HCT116 (cell line): Measurements from ENCODE around the gene SESN3. TPM values are rescaled to one million over a fixed set of nuclear protein-coding genes. Genes with fewer than 3 reads are reported as not detected.

Experiments used
- ATAC-seq: fragments of 200-7000 bp; cut with Tn5 transposase; 2 replicates; pipeline ENCODE4 v1.9.1; 2020; ENCODE audit warnings: mild to moderate bottlenecking, moderate library complexity
- BruUV-seq: library from RNA; stranded (reverse); fragments of 400-500 nt; replicated peaks from 2 replicates; lab custom pipeline; 2021; lab: Mats Ljungman, UMichigan
- CTCF ChIA-PET: fragments of 300-600 bp; sonication (Branson Sonifier 250); formaldehyde crosslinking; loops from one replicate; lab custom pipeline; 2021; ENCODE audit warnings: antibody characterized with exemption; lab: Charles Lee
- POLR2A ChIA-PET: fragments of 300-600, 350-600 bp; sonication (Branson Sonifier 250); formaldehyde crosslinking; loops from one replicate; lab custom pipeline; 2021; ENCODE audit warnings: antibody characterized with exemption; lab: Charles Lee
- RAD21 ChIA-PET, 2 experiments: fragments of 300-600 bp; sonication (Branson Sonifier 250); formaldehyde crosslinking; loops; one replicate each; lab custom pipeline; 2023; ENCODE audit warnings: low total read pairs in 2 of 2; ENCODE audit not compliant: uncharacterized antibody in 2 of 2, unreplicated experiment in 2 of 2, low non-redundant PET in 1 of 2; lab: Charles Lee
- DNase-seq: peaks from one replicate; pipeline ENCODE4 v3.0.0-alpha.2; 2010; ENCODE audit warnings: low read depth, low spot score
- H2AFZ ChIP-seq: fragments of 200-600 bp; shearing (Covaris generic), sonication (generic); 2 replicates; pipeline ENCODE4 v1.6.1; 2017; ENCODE audit warnings: low read depth, mixed run types, mixed read lengths, antibody characterized with exemption, low read length; ENCODE audit not compliant: poor library complexity, severe bottlenecking
- H3K27ac ChIP-seq: 2 replicates; pipeline ENCODE4 v1.5.1; 2012; ENCODE audit warnings: low read depth, low read length
- H3K27me3 ChIP-seq: fragments of 200-600 bp; sonication (generic); 2 replicates; pipeline ENCODE4 v1.6.1; 2016; ENCODE audit warnings: mixed run types, low read length, mixed read lengths; ENCODE audit not compliant: insufficient read depth
- H3K36me3 ChIP-seq, 2 experiments: fragments of 200-500 bp in 1 of 2; fragments of 200-600 bp in 1 of 2; sonication (Bioruptor generic) in 1 of 2; sonication (generic) in 1 of 2; 2 replicates each; pipeline versions ENCODE4 v1.5.1 to v1.6.1; 2014 to 2016; ENCODE audit warnings: low read length in 2 of 2, inconsistent platforms in 1 of 2, mixed read lengths in 1 of 2, mixed run types in 1 of 2; ENCODE audit not compliant: insufficient read depth in 2 of 2, control insufficient read depth in 1 of 2
- H3K4me1 ChIP-seq, 2 experiments: fragments of 200-600 bp in 1 of 2; sonication (generic) in 1 of 2; 2 replicates each; pipeline versions ENCODE4 v1.5.1 to v1.6.1; 2012 to 2017; ENCODE audit warnings: low read length in 2 of 2, inconsistent platforms in 1 of 2, mild to moderate bottlenecking in 1 of 2, mixed read lengths in 1 of 2, mixed run types in 1 of 2, moderate library complexity in 1 of 2; ENCODE audit not compliant: insufficient read depth in 2 of 2, control insufficient read depth in 1 of 2
- H3K4me2 ChIP-seq: fragments of 200-600 bp; sonication (generic); 2 replicates; pipeline ENCODE4 v1.6.1; 2017; ENCODE audit warnings: mixed run types, low read length, mixed read lengths
- H3K4me3 ChIP-seq, 2 experiments: fragments of 200-600 bp in 1 of 2; sonication (generic) in 1 of 2; replicated peaks in 1 of 2; 2 replicates each; pipeline ENCODE4 v1.5.1; 2011 to 2016; ENCODE audit warnings: low read length in 2 of 2, control low read depth in 1 of 2, low read depth in 1 of 2, mild to moderate bottlenecking in 1 of 2, mixed read lengths in 1 of 2, mixed run types in 1 of 2
- H3K79me2 ChIP-seq: fragments of 200-600 bp; sonication (generic); 2 replicates; pipeline ENCODE4 v1.6.1; 2017; ENCODE audit warnings: mild to moderate bottlenecking, mixed run types, low read length, moderate library complexity, mixed read lengths; ENCODE audit not compliant: insufficient read depth
- H3K9ac ChIP-seq: fragments of 200-600 bp; sonication (generic); 2 replicates; pipeline ENCODE4 v1.6.1; 2016; ENCODE audit warnings: low read length, mixed read lengths
- H3K9me2 ChIP-seq: fragments of 200-600 bp; sonication (generic), shearing (Covaris generic); 2 replicates; pipeline ENCODE4 v1.6.1; 2017; ENCODE audit warnings: mixed run types, mild to moderate bottlenecking, moderate library complexity; ENCODE audit not compliant: insufficient read depth
- H3K9me3 ChIP-seq, 2 experiments: fragments of 200-500 bp in 1 of 2; fragments of 200-600 bp in 1 of 2; sonication (Bioruptor generic) in 1 of 2; sonication (generic) in 1 of 2; 2 replicates each; pipeline ENCODE4 v1.6.1; 2014 to 2017; ENCODE audit warnings: low read length in 2 of 2, mixed read lengths in 2 of 2, inconsistent platforms in 1 of 2, low read depth in 1 of 2, mild to moderate bottlenecking in 1 of 2, mixed run types in 1 of 2, moderate library complexity in 1 of 2; ENCODE audit not compliant: control insufficient read depth in 1 of 2, insufficient read depth in 1 of 2
- H4K20me1 ChIP-seq: fragments of 200-600 bp; sonication (generic), shearing (Covaris generic); 2 replicates; pipeline ENCODE4 v1.6.1; 2017; ENCODE audit warnings: mixed run types, mild to moderate bottlenecking, moderate library complexity; ENCODE audit not compliant: insufficient read depth
- CBX3 ChIP-seq: IDR thresholded peaks from 2 replicates; pipeline ENCODE4 v1.6.1; 2012; ENCODE audit warnings: low read depth
- ELF1 ChIP-seq: IDR thresholded peaks from 2 replicates; pipeline ENCODE4 v1.6.1; 2012; ENCODE audit warnings: low read depth, borderline replicate concordance
- EZH2 ChIP-seq: fragments of 200-600 bp; sonication (generic); IDR thresholded peaks from 2 replicates; pipeline ENCODE4 v1.6.1; 2017; ENCODE audit warnings: antibody characterized with exemption, mixed run types
- EZH2phosphoT487 ChIP-seq: fragments of 200-600 bp; IDR thresholded peaks from 2 replicates; pipeline ENCODE4 v1.6.1; 2018; ENCODE audit warnings: antibody characterized with exemption, borderline replicate concordance
- JUND ChIP-seq: IDR thresholded peaks from 2 replicates; pipeline ENCODE4 v1.6.1; 2012
- RAD21 ChIP-seq: IDR thresholded peaks from 2 replicates; pipeline ENCODE4 v1.6.1; 2012; ENCODE audit warnings: low read depth, mild to moderate bottlenecking
- SIN3A ChIP-seq: IDR thresholded peaks from 2 replicates; pipeline ENCODE4 v1.6.1; 2012; ENCODE audit warnings: low read depth
- SP1 ChIP-seq: IDR thresholded peaks from 2 replicates; pipeline ENCODE4 v1.6.1; 2012; ENCODE audit warnings: low read depth
- ZFX ChIP-seq: fragments of 450-650 bp; IDR thresholded peaks from 2 replicates; pipeline ENCODE4 v1.6.1; 2017
- intact Hi-C: fragments of 100-400 bp; cut with micrococcal nuclease; formaldehyde crosslinking; loops from 2 replicates; pipeline ENCODE4 v1.10.0; 2022
- total RNA-seq: library from RNA; stranded (reverse); gene quantifications from one replicate; pipeline ENCODE4 v1.2.1, GENCODE V29; 2021; ENCODE audit not compliant: unreplicated experiment
- TF ChIP-seq, protein P1 (sequence below): IDR thresholded peaks from 2 replicates; pipeline ENCODE4 v1.6.1; 2012
- TF ChIP-seq, protein P2 (sequence below), 3 experiments: fragments of 200-600 bp in 1 of 3; sonication (generic) in 1 of 3; IDR thresholded peaks in 2 of 3; conservative IDR thresholded peaks in 1 of 3; 2 replicates each; pipeline ENCODE4 v1.5.1; 2012 to 2017; ENCODE audit warnings: low read depth in 2 of 3, low read length in 2 of 3, antibody characterized with exemption in 1 of 3, borderline replicate concordance in 1 of 3, control low read depth in 1 of 3, mild to moderate bottlenecking in 1 of 3, mixed read lengths in 1 of 3, mixed run types in 1 of 3, moderate library complexity in 1 of 3; ENCODE audit not compliant: insufficient read depth in 1 of 3

The SESN3 gene
- total RNA-seq, 1 experiment from 2014 or later, result 4.2 TPM

DNA sequence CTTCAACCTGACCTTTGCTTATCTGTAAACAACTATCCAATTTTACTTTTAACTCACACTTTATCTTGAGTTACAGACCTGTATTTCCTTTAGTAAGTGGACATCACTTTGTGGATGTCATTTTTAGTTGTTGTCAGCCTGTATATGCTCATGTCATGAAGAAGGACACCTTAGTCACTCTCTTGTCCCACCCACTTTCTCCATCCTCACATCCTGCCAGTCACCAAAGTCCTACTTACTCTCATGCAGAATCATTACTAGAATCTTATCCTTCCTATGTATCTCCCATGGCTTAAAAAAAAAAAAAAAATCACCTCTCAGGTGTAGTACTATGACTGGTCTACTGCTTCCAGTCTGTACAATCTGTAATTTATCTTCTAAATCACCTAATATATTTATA lies 43.3 kb downstream of the SESN3 start:
- ChIA-PET POLR2A (no interaction called here), CTCF (no interaction called here), RAD21 (no interaction called here)
- Histone ChIP-seq H3K79me2 (no peaks in the 10 kb centered on the region), H3K9me3 (no peaks in the 10 kb centered on the region), H3K4me3 (no peak overlapping the region), H3K4me1 (no peaks in the 10 kb centered on the region), H3K4me2 (no peak overlapping the region), H2AFZ (no peak overlapping the region), H3K36me3 (no peaks in the 10 kb centered on the region), H3K27me3 (no peaks in the 10 kb centered on the region), H4K20me1 (no peaks in the 10 kb centered on the region), H3K9ac (no peak overlapping the region), H3K27ac (no peak overlapping the region), H3K9me2 (no peaks in the 10 kb centered on the region)
- no peak for ATAC-seq
- BruUV-seq, result no TSS peak
- DNase-seq, result no peak
- intact Hi-C loops, result no loop called here
- TF ChIP-seq SIN3A (no peak), RAD21 (no peak), ELF1 (no peak), SP1 (no peak), JUND (no peak), EZH2 (no peak), CBX3 (no peak), EZH2phosphoT487 (no peak), ZFX (no peak)
- TF ChIP-seq, protein P1, sequence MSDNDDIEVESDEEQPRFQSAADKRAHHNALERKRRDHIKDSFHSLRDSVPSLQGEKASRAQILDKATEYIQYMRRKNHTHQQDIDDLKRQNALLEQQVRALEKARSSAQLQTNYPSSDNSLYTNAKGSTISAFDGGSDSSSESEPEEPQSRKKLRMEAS, result no peak
- TF ChIP-seq, protein P2, sequence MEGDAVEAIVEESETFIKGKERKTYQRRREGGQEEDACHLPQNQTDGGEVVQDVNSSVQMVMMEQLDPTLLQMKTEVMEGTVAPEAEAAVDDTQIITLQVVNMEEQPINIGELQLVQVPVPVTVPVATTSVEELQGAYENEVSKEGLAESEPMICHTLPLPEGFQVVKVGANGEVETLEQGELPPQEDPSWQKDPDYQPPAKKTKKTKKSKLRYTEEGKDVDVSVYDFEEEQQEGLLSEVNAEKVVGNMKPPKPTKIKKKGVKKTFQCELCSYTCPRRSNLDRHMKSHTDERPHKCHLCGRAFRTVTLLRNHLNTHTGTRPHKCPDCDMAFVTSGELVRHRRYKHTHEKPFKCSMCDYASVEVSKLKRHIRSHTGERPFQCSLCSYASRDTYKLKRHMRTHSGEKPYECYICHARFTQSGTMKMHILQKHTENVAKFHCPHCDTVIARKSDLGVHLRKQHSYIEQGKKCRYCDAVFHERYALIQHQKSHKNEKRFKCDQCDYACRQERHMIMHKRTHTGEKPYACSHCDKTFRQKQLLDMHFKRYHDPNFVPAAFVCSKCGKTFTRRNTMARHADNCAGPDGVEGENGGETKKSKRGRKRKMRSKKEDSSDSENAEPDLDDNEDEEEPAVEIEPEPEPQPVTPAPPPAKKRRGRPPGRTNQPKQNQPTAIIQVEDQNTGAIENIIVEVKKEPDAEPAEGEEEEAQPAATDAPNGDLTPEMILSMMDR (IDR thresholded peaks at IDR 0.05 in 2 of 3, conservative IDR thresholded peaks at IDR 0.05 in 1 of 3; ENCODE audit: borderline replicate concordance in 1 of 3, insufficient read depth in 1 of 3, low read depth in 2 of 3, low read length in 2 of 3), result no peak
